ENCODE measurements around the gene ZSCAN32. TPM values are rescaled to one million over a fixed set of nuclear protein-coding genes. Genes with fewer than 3 reads are reported as not detected.

The ZSCAN32 gene
- total RNA-seq, 1 experiment from 2014 or later = 14.6 TPM

DNA sequence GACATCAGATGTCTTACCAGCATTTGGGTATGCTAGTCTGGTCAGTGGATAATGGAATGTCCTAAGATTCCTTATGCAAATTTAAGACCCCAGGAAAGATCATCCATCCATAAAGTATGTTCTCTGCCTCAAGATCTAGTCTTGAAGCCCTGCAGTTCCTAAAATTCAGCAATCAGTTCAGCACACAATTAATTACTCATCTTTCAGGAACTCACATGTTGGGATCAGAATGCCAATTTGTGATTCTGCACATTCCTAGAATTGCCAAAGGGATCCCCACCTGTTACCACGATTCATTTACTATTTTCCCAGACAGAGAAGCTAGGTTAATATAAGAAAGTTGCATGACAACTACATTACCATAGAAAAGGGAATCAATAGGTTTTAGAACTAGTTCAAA, 41.9 kb downstream of the ZSCAN32 start:
- no peak for DNase-seq (ENCODE audit: low spot score)

DNA sequence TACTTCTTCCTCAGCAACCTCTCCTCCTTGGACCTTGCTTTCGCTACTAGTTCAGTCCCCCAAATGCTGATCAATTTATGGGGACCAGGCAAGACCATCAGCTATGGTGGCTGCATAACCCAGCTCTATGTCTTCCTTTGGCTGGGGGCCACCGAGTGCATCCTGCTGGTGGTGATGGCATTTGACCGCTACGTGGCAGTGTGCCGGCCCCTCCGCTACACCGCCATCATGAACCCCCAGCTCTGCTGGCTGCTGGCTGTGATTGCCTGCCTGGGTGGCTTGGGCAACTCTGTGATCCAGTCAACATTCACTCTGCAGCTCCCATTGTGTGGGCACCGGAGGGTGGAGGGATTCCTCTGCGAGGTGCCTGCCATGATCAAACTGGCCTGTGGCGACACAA, 44.7 kb downstream of the ZSCAN32 start:
- DNase-seq (ENCODE audit: low spot score) = no peak

DNA sequence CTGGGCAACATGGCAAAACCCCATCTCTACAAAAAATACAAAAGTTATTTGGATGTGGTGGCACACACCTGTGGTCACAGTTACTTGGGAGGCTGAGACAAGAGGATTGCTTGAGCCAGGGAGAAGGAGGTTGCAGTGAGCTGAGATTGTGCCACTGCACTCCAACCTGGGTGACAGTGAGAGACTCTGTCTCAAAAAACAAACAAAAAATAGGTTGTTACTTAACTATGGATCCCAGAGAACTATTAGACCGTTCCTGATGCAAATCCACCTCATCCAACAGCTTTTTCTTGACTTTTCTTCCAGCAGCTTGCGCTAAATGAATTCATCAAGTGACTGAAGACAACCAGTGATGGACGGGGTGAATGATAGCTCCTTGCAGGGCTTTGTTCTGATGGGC, 45.2 kb downstream of the ZSCAN32 start, which contains the start of gene OR2C1:
TSS of gene OR2C1 (plus strand) at position 301 of the 400 bp plus-strand sequence. CDS start at position 353, 52 bp downstream.
- no peak for DNase-seq (ENCODE audit: low spot score)

DNA sequence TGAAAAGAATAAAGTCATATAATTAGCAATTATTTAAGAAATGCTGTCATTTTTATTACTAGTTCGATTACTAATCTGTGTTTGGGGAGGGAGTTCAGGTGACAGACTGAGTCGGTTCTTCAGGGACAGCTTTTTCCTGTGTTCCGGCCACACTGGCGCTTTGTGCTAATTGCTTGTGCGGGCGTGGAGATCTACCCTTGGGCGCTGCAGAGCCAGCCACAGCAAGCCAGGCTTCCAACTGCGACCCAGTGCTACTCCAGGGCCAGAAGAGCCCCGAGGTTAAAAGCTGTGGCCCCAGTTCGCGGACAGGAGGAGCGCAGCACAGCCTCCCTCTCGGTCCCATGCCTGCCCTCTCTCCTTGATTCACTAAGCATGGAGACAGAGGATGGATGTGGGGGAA, 51.6 kb downstream of the ZSCAN32 start:
- no peak for DNase-seq (ENCODE audit: low spot score)

DNA sequence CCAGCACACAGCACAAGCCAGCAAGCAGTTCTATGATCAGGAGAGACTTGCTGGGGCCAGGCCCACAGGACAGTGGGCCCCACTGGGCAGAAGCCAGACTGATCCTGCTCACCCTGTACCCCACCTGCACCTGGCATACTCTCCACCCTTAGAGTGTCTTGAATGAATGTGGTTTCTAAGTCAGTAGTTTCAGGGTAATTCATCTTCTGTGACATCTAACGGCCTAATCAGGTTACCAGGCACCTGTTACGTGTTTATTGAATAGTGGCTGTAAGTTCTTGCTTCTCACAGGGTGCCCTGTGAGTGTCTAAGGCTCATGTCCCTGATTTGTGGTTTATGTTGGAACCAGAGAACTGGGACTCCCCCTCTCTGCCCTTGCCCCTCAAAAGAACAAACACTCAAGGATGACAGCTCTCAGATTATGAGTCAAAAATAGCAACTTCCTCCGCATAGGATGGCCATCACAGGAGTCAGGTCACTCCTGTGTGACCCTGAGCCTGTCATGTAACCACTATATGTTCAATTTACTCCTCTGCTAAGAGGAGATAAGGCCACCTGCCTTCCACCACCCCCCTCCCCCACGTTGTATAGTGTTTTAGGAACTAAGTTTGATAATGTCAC, 52.1 kb downstream of the ZSCAN32 start:
- no peak for DNase-seq (ENCODE audit: low spot score)

DNA sequence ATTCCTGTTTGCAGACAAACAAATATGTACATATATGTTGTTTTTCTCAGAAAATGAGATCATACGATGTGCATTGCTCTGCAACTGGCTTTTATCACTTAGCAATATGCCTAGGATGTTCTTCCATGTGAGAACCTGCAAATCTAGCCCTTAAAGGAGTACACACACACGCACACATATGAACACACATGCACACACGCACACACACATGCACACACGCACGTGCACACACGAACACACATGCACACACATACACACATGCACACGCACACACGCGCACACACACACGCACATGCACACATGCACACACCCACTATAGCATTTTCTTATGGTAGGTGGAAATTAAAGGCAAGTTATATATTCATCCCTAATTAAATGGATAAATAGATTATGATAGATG, 53.2 kb downstream of the ZSCAN32 start:
- no peak for DNase-seq (ENCODE audit: low spot score)

DNA sequence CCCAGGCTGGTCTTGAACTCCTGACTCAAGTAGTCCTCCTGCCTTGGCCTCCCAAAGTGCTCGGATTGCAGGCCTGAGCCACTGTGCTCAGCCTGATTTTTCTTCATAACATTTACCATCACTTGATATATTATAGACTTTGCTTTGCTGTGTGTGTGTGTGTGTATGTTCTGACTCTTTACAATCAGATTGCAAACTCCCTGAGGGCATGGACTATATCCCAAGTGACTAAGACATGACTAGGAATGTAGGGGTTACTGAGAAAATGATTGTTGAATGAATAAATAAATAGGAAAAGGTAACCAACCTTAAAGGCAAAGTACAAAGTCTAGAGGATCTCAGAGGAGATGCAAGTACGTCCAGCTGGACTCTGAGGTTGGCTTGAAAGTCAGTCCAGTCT, 54.8 kb downstream of the ZSCAN32 start:
- no peak for DNase-seq (ENCODE audit: low spot score)

Other genes with a start within 250 kb of the ZSCAN32 start
- 0.81 TPM in 1 of 2 replicates, not detected in the other for gene OR1F1, start 212.8 kb downstream of the ZSCAN32 start, total RNA-seq (2014; rRNA removed; shearing (Covaris generic))
- gene ZNF200, start 165.8 kb downstream of the ZSCAN32 start, total RNA-seq (2014; rRNA removed; shearing (Covaris generic)) = 11.5 and 11.8 TPM in 2 replicates
- 1.2 TPM in 1 of 2 replicates, not detected in the other for gene MEFV, start 144.4 kb downstream of the ZSCAN32 start, total RNA-seq (2014; rRNA removed; shearing (Covaris generic))
- gene ZNF263, start 117.5 kb downstream of the ZSCAN32 start, total RNA-seq (2014; rRNA removed; shearing (Covaris generic)) = 24.4 and 28.8 TPM in 2 replicates
- 4.9 and 5.4 TPM in 2 replicates for gene TIGD7, start 95.6 kb downstream of the ZSCAN32 start, total RNA-seq (2014; rRNA removed; shearing (Covaris generic))
- 21.7 and 23.5 TPM in 2 replicates for gene ZNF75A, start 95.5 kb downstream of the ZSCAN32 start, total RNA-seq (2014; rRNA removed; shearing (Covaris generic))
- not detected in 2 replicates for gene OR2C1, start 45.1 kb downstream of the ZSCAN32 start, total RNA-seq (2014; rRNA removed; shearing (Covaris generic))
- 9.7 and 11.2 TPM in 2 replicates for gene ZNF174, start 211 bp upstream of the ZSCAN32 start, total RNA-seq (2014; rRNA removed; shearing (Covaris generic))
- 0.90 and 1.1 TPM in 2 replicates for gene ZNF597, start 42.5 kb upstream of the ZSCAN32 start, total RNA-seq (2014; rRNA removed; shearing (Covaris generic))
- gene NAA60, start 42.7 kb upstream of the ZSCAN32 start, total RNA-seq (2014; rRNA removed; shearing (Covaris generic)) = 2.7 and 8.7 TPM in 2 replicates
- gene C16orf90, start 94.5 kb upstream of the ZSCAN32 start, total RNA-seq (2014; rRNA removed; shearing (Covaris generic)) = not detected in 2 replicates
- gene CLUAP1, start 100.0 kb upstream of the ZSCAN32 start, total RNA-seq (2014; rRNA removed; shearing (Covaris generic)) = 13.4 and 18.3 TPM in 2 replicates
- not detected in 2 replicates for gene NLRC3, start 176.4 kb upstream of the ZSCAN32 start, total RNA-seq (2014; rRNA removed; shearing (Covaris generic))
- 2.0 and 3.3 TPM in 2 replicates for gene SLX4, start 210.6 kb upstream of the ZSCAN32 start, total RNA-seq (2014; rRNA removed; shearing (Covaris generic))